GM23338 (cell line): Measurements from ENCODE around the gene ZEB1. TPM values are rescaled to one million over a fixed set of nuclear protein-coding genes. Genes with fewer than 3 reads are reported as not detected.

Experiments
- ATAC-seq: fragments of 200-7000 bp; cut with Tn5 transposase; 3 replicates; pipeline ENCODE4 v1.9.1; 2020
- DNase-seq: peaks from one replicate; pipeline ENCODE4 v3.0.0-alpha.2; 2015; ENCODE audit warnings: low spot score
- H2AFZ ChIP-seq: fragments of 200-600 bp; sonication (generic); 2 replicates; pipeline ENCODE4 v1.8.0; 2016; ENCODE audit warnings: antibody characterized with exemption, mild to moderate bottlenecking, moderate library complexity
- H3F3A ChIP-seq: fragments of 200-600 bp; sonication (generic); replicated peaks from 2 replicates; pipeline ENCODE4 v1.8.0; 2017; ENCODE audit warnings: antibody characterized with exemption, mixed run types, low read depth
- H3K27ac ChIP-seq: fragments of 200-600 bp; sonication (generic); 2 replicates; pipeline ENCODE4 v1.6.1; 2016; ENCODE audit warnings: low read depth
- H3K27me3 ChIP-seq: fragments of 200-600 bp; sonication (generic); 2 replicates; pipeline ENCODE4 v1.8.0; 2016; ENCODE audit warnings: mild to moderate bottlenecking, mixed run types, moderate library complexity; ENCODE audit not compliant: insufficient read depth
- H3K36me3 ChIP-seq: fragments of 200-600 bp; sonication (generic); 2 replicates; pipeline ENCODE4 v1.8.0; 2016; ENCODE audit warnings: mild to moderate bottlenecking; ENCODE audit not compliant: insufficient read depth
- H3K4me1 ChIP-seq: fragments of 200-600 bp; sonication (generic); 2 replicates; pipeline ENCODE4 v1.8.0; 2016; ENCODE audit warnings: mild to moderate bottlenecking, moderate library complexity; ENCODE audit not compliant: insufficient read depth
- H3K4me2 ChIP-seq: fragments of 200-600 bp; sonication (generic); 2 replicates; pipeline ENCODE4 v1.7.1; 2017; ENCODE audit warnings: mixed run types
- H3K4me3 ChIP-seq: fragments of 200-600 bp; sonication (generic); 2 replicates; pipeline ENCODE4 v1.6.1; 2016; ENCODE audit warnings: mixed run types
- H3K79me2 ChIP-seq: fragments of 200-600 bp; sonication (generic); replicated peaks from 2 replicates; pipeline ENCODE4 v1.8.0; 2017; ENCODE audit warnings: mild to moderate bottlenecking; ENCODE audit not compliant: insufficient read depth
- H3K9me2 ChIP-seq: fragments of 200-600 bp; sonication (generic); 2 replicates; pipeline ENCODE4 v1.8.0; 2017; ENCODE audit not compliant: insufficient read depth
- H4K20me1 ChIP-seq: fragments of 200-600 bp; sonication (generic); replicated peaks from 2 replicates; pipeline ENCODE4 v1.8.0; 2017; ENCODE audit warnings: mild to moderate bottlenecking; ENCODE audit not compliant: insufficient read depth
- H3K27ac Mint-ChIP-seq: 2 replicates; pipeline ENCODE4 v1.8.0; 2020; ENCODE audit warnings: inconsistent platforms, mild to moderate bottlenecking, moderate library complexity, mixed read lengths
- H3K27me3 Mint-ChIP-seq: 3 replicates; pipeline ENCODE4 v1.8.0; 2022; ENCODE audit warnings: low read depth, mild to moderate bottlenecking, moderate library complexity, mixed read lengths, inconsistent platforms; ENCODE audit not compliant: insufficient read depth, poor library complexity
- H3K36me3 Mint-ChIP-seq: 3 replicates; pipeline ENCODE4 v1.8.0; 2021; ENCODE audit warnings: low read depth, mild to moderate bottlenecking, inconsistent platforms, moderate library complexity, mixed read lengths
- H3K4me1 Mint-ChIP-seq: 3 replicates; pipeline ENCODE4 v1.8.0; 2020; ENCODE audit warnings: mild to moderate bottlenecking, inconsistent platforms, mixed read lengths
- H3K4me3 Mint-ChIP-seq: 3 replicates; pipeline ENCODE4 v1.8.0; 2021; ENCODE audit warnings: moderate library complexity, mild to moderate bottlenecking, inconsistent platforms, mixed read lengths
- H3K9me3 Mint-ChIP-seq: 3 replicates; pipeline ENCODE4 v1.8.0; 2020; ENCODE audit warnings: moderate library complexity, mild to moderate bottlenecking, inconsistent platforms, mixed read lengths
- EZH2 ChIP-seq: fragments of 200-600 bp; sonication (generic); IDR thresholded peaks from one replicate; pipeline ENCODE4 v1.8.0; 2017; ENCODE audit warnings: antibody characterized with exemption, mild to moderate bottlenecking, low read depth; ENCODE audit not compliant: unreplicated experiment
- EZH2phosphoT487 ChIP-seq: fragments of 200-600 bp; sonication (generic); IDR thresholded peaks from one replicate; pipeline ENCODE4 v1.8.1; 2018; ENCODE audit warnings: antibody characterized with exemption; ENCODE audit not compliant: unreplicated experiment
- POLR2AphosphoS5 ChIP-seq: IDR thresholded peaks from 2 replicates; pipeline ENCODE4 v1.6.1; 2016; ENCODE audit warnings: antibody characterized with exemption, low read depth
- polyA plus RNA-seq: library from polyadenylated mRNA; unstranded; fragments of >200 nt; fragmentation: Nextera tagmentation; extraction: Ambion mirVana; gene quantifications from 2 replicates; pipeline ENCODE4 v1.2.1, GENCODE V29; 2016
- total RNA-seq: library from RNA; depleted of rRNA; stranded (reverse); fragments of >200 nt; shearing (Covaris generic); gene quantifications from 2 replicates; pipeline ENCODE4 v1.2.3, GENCODE V29; 2014
- TF ChIP-seq, protein P1 (sequence below): fragments of 250-450 bp; sonication (Bioruptor Pico); IDR thresholded peaks from 2 replicates; pipeline ENCODE4 v1.5.0; 2020; ENCODE audit warnings: mild to moderate bottlenecking, moderate library complexity
- TF ChIP-seq, protein P2 (sequence below): IDR thresholded peaks from 2 replicates; pipeline ENCODE4 v1.6.1; 2016; ENCODE audit warnings: antibody characterized with exemption
- TF ChIP-seq, protein P3 (sequence below): IDR thresholded peaks from one replicate; pipeline ENCODE4 v1.6.1; 2018; ENCODE audit warnings: antibody characterized with exemption; ENCODE audit not compliant: unreplicated experiment

Gene ZEB1
- total and polyA plus RNA-seq, 2 experiments from 2014 or later = 0.16 to 0.45 TPM

DNA sequence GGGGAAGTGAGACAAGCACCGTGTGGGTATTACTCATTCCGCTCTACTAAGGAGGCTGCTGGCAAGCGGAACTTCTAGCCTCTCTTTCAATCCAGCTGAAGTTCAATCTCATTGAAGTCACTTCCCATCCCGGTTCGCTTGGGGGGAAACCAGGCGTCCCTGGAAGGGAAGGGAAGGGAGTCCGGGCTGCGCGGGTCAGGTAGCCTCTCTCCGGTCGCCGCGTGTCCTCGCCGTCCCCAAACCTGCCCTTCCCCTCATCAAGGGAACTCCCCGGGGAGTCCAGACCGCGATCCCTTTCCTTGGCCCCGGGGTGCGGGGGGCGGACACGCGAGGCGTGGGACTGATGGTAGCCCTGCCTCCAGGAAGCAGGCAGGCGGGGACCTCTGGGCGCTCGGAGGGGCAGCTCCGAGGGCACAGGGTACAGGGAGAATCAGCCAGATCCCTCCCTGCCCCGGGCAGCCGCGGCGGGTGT, 598 bp upstream of the ZEB1 start:
- Histone ChIP-seq H2AFZ (peak overlapping the region; percentile 94), H3K4me3 (peak overlapping the region; percentile 84), H4K20me1 (no peaks in the 10 kb centered on the region), H3K4me1 (peaks cover 12% of the 10 kb centered on the region), H3K4me2 (peak overlapping the region; percentile 94), H3K9me2 (no peaks in the 10 kb centered on the region), H3K27me3 (peaks cover 65% of the 10 kb centered on the region), H3K27ac (no peak overlapping the region), H3K36me3 (no peaks in the 10 kb centered on the region), H3F3A (no peaks in the 10 kb centered on the region), H3K79me2 (no peaks in the 10 kb centered on the region)
- Mint-ChIP-seq H3K36me3 (no peaks in the 10 kb centered on the region), H3K27me3 (peaks cover 40% of the 10 kb centered on the region), H3K9me3 (no peaks in the 10 kb centered on the region), H3K27ac (no peak overlapping the region), H3K4me3 (peak overlapping the region; percentile 98), H3K4me1 (peaks cover 26% of the 10 kb centered on the region)
- ATAC-seq (peak; percentile 55), DNase-seq (peak; percentile 49)
- TF ChIP-seq, protein P1, sequence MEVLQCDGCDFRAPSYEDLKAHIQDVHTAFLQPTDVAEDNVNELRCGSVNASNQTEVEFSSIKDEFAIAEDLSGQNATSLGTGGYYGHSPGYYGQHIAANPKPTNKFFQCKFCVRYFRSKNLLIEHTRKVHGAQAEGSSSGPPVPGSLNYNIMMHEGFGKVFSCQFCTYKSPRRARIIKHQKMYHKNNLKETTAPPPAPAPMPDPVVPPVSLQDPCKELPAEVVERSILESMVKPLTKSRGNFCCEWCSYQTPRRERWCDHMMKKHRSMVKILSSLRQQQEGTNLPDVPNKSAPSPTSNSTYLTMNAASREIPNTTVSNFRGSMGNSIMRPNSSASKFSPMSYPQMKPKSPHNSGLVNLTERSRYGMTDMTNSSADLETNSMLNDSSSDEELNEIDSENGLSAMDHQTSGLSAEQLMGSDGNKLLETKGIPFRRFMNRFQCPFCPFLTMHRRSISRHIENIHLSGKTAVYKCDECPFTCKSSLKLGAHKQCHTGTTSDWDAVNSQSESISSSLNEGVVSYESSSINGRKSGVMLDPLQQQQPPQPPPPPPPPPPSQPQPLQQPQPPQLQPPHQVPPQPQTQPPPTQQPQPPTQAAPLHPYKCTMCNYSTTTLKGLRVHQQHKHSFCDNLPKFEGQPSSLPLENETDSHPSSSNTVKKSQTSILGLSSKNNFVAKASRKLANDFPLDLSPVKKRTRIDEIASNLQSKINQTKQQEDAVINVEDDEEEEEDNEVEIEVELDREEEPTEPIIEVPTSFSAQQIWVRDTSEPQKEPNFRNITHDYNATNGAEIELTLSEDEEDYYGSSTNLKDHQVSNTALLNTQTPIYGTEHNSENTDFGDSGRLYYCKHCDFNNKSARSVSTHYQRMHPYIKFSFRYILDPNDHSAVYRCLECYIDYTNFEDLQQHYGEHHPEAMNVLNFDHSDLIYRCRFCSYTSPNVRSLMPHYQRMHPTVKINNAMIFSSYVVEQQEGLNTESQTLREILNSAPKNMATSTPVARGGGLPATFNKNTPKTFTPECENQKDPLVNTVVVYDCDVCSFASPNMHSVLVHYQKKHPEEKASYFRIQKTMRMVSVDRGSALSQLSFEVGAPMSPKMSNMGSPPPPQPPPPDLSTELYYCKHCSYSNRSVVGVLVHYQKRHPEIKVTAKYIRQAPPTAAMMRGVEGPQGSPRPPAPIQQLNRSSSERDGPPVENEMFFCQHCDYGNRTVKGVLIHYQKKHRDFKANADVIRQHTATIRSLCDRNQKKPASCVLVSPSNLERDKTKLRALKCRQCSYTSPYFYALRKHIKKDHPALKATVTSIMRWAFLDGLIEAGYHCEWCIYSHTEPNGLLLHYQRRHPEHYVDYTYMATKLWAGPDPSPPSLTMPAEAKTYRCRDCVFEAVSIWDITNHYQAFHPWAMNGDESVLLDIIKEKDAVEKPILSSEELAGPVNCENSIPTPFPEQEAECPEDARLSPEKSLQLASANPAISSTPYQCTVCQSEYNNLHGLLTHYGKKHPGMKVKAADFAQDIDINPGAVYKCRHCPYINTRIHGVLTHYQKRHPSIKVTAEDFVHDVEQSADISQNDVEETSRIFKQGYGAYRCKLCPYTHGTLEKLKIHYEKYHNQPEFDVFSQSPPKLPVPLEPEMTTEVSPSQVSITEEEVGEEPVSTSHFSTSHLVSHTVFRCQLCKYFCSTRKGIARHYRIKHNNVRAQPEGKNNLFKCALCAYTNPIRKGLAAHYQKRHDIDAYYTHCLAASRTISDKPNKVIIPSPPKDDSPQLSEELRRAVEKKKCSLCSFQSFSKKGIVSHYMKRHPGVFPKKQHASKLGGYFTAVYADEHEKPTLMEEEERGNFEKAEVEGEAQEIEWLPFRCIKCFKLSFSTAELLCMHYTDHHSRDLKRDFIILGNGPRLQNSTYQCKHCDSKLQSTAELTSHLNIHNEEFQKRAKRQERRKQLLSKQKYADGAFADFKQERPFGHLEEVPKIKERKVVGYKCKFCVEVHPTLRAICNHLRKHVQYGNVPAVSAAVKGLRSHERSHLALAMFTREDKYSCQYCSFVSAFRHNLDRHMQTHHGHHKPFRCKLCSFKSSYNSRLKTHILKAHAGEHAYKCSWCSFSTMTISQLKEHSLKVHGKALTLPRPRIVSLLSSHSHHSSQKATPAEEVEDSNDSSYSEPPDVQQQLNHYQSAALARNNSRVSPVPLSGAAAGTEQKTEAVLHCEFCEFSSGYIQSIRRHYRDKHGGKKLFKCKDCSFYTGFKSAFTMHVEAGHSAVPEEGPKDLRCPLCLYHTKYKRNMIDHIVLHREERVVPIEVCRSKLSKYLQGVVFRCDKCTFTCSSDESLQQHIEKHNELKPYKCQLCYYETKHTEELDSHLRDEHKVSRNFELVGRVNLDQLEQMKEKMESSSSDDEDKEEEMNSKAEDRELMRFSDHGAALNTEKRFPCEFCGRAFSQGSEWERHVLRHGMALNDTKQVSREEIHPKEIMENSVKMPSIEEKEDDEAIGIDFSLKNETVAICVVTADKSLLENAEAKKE (CRISPR knock-in tag) = no peak
- TF ChIP-seq, protein P2, sequence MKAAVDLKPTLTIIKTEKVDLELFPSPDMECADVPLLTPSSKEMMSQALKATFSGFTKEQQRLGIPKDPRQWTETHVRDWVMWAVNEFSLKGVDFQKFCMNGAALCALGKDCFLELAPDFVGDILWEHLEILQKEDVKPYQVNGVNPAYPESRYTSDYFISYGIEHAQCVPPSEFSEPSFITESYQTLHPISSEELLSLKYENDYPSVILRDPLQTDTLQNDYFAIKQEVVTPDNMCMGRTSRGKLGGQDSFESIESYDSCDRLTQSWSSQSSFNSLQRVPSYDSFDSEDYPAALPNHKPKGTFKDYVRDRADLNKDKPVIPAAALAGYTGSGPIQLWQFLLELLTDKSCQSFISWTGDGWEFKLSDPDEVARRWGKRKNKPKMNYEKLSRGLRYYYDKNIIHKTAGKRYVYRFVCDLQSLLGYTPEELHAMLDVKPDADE = no peak
- TF ChIP-seq POLR2AphosphoS5 (no peak), EZH2 (no peak), EZH2phosphoT487 (no peak)
- TF ChIP-seq, protein P3, sequence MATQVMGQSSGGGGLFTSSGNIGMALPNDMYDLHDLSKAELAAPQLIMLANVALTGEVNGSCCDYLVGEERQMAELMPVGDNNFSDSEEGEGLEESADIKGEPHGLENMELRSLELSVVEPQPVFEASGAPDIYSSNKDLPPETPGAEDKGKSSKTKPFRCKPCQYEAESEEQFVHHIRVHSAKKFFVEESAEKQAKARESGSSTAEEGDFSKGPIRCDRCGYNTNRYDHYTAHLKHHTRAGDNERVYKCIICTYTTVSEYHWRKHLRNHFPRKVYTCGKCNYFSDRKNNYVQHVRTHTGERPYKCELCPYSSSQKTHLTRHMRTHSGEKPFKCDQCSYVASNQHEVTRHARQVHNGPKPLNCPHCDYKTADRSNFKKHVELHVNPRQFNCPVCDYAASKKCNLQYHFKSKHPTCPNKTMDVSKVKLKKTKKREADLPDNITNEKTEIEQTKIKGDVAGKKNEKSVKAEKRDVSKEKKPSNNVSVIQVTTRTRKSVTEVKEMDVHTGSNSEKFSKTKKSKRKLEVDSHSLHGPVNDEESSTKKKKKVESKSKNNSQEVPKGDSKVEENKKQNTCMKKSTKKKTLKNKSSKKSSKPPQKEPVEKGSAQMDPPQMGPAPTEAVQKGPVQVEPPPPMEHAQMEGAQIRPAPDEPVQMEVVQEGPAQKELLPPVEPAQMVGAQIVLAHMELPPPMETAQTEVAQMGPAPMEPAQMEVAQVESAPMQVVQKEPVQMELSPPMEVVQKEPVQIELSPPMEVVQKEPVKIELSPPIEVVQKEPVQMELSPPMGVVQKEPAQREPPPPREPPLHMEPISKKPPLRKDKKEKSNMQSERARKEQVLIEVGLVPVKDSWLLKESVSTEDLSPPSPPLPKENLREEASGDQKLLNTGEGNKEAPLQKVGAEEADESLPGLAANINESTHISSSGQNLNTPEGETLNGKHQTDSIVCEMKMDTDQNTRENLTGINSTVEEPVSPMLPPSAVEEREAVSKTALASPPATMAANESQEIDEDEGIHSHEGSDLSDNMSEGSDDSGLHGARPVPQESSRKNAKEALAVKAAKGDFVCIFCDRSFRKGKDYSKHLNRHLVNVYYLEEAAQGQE = no peak
